Prostate gland (tissue), 2 donors: ENCODE measurements around the gene LRRC4C. TPM values are rescaled to one million over a fixed set of nuclear protein-coding genes. Genes with fewer than 3 reads are reported as not detected.

Experiments used
- DNase-seq: peaks from one replicate; pipeline ENCODE4 v3.0.0-alpha.2; 2019; ENCODE audit warnings: low spot score
- H3K27ac ChIP-seq, 2 donors: fragments of 200-600 bp; sonication (generic); 2 replicates each; pipeline ENCODE4 v1.5.1; 2017 to 2019
- H3K27me3 ChIP-seq: fragments of 200-600 bp; sonication (generic); replicated peaks from 2 replicates; pipeline ENCODE4 v1.5.1; 2019; ENCODE audit not compliant: insufficient read depth
- H3K36me3 ChIP-seq, 2 donors: fragments of 200-600 bp; sonication (generic); 1 replicate in 1 of 2; 2 replicates in 1 of 2; pipeline versions ENCODE4 v1.5.1 to v1.8.1; 2017 to 2019
- H3K4me1 ChIP-seq: fragments of 200-600 bp; sonication (generic); replicated peaks from 2 replicates; pipeline ENCODE4 v1.5.1; 2019
- H3K4me3 ChIP-seq, 2 donors: fragments of 200-600 bp; sonication (generic); 2 replicates each; pipeline ENCODE4 v1.5.1; 2017 to 2019
- H3K9me3 ChIP-seq: fragments of 200-600 bp; sonication (generic); 2 replicates; pipeline ENCODE4 v1.5.1; 2017
- POLR2A ChIP-seq: fragments of 450-650 bp; IDR thresholded peaks from one replicate; pipeline ENCODE4 v1.6.1; 2016; ENCODE audit warnings: antibody characterized with exemption, mild to moderate bottlenecking
- POLR2AphosphoS5 ChIP-seq: sonication (generic); formaldehyde crosslinking; IDR thresholded peaks from one replicate; pipeline ENCODE4 v1.6.1; 2017; ENCODE audit warnings: antibody characterized with exemption
- WGBS: methylation state at CpG from one replicate; pipeline ENCODE4 v1.1.5; 2018; 5-methylcytosine and 5-hydroxymethylcytosine counted together
- intact Hi-C: fragments of 100-400 bp; cut with DNase I; formaldehyde crosslinking; loops from one replicate; pipeline ENCODE4 v1.14.2; 2022
- total RNA-seq, 2 donors: library from RNA; depleted of rRNA; stranded (reverse); fragments of >200 nt; gene quantifications; one replicate each; pipeline ENCODE4 v1.1.0, GENCODE V29; 2016
- TF ChIP-seq, protein P1 (sequence below), 4 experiments: fragments of 200-600 bp in 2 of 4; fragments of 450-650 bp in 2 of 4; sonication (generic) in 2 of 4; IDR thresholded peaks; 1 replicate in 3 of 4; 2 replicates in 1 of 4; pipeline ENCODE4 v1.5.1; 2016 to 2019; ENCODE audit warnings: antibody characterized with exemption in 4 of 4, mild to moderate bottlenecking in 2 of 4, moderate library complexity in 2 of 4

The LRRC4C gene
- total RNA-seq, 2 donors from 2014 or later, result 0.28 TPM; not detected in 1

DNA sequence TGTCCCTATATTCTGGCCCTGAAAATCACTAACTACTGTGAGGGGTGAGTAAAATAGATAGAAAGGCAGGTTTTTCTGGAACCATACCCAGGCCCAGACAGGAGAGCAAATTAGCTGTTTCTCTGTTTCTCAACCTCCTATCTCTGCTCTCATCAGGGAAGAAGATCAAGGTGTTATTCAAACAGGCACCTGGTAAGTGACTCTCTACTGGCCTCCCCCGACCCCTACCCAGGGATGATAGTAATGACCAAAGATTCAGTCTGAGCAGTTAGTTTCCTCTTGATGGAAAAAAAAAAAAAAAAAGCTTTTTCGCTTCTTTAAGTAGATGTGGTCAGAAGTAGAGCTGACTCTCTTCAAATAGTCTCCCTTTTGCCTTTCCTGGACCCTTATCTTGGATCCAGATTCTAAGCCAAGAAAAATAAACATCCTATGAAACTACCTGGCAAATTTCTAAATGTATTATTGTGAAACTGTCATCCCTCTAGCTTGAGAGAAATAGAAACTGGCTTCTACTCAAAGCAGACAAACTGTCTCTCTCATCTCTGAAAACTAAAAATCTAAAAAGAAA lies 9.9 kb downstream of the LRRC4C start:
- intact Hi-C loops, result no loop called here
- no peak overlapping the region for H3K4me3 ChIP-seq
- H3K4me1 ChIP-seq, result no peaks in the 10 kb centered on the region
- H3K27me3 ChIP-seq, result no peaks in the 10 kb centered on the region
- no peak overlapping the region for H3K27ac ChIP-seq
- TF ChIP-seq POLR2AphosphoS5, result no peak
- TF ChIP-seq POLR2A, result no peak
- TF ChIP-seq, protein P1, sequence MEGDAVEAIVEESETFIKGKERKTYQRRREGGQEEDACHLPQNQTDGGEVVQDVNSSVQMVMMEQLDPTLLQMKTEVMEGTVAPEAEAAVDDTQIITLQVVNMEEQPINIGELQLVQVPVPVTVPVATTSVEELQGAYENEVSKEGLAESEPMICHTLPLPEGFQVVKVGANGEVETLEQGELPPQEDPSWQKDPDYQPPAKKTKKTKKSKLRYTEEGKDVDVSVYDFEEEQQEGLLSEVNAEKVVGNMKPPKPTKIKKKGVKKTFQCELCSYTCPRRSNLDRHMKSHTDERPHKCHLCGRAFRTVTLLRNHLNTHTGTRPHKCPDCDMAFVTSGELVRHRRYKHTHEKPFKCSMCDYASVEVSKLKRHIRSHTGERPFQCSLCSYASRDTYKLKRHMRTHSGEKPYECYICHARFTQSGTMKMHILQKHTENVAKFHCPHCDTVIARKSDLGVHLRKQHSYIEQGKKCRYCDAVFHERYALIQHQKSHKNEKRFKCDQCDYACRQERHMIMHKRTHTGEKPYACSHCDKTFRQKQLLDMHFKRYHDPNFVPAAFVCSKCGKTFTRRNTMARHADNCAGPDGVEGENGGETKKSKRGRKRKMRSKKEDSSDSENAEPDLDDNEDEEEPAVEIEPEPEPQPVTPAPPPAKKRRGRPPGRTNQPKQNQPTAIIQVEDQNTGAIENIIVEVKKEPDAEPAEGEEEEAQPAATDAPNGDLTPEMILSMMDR (IDR thresholded peaks at IDR 0.05), result no peak
- H3K9me3 ChIP-seq, result no peaks in the 10 kb centered on the region
- no peaks in the 10 kb centered on the region for H3K36me3 ChIP-seq
- DNase-seq, result no peak
- 55% methylated on average over 2 of the region's 2 CpGs for WGBS

DNA sequence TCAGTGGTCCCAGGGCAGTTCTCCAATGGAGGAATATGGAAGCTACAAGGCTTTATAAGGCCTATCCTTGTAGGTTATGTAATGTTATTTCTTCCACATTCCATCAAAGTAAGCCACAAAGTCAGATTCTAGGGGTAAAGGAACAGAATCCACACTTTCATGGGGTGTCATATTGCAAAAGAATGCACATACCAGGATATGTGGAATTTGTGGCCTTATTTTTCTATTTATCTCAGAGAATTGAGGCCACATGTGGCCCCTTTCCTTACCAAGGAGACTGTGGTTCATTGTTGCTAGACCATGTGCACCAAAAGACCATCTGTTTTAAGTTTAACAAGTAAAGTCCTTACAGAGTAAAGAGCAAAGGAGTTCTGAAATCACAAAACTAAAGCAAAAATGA lies 12.9 kb downstream of the LRRC4C start:
- Histone ChIP-seq H3K27ac (no peak overlapping the region), H3K4me3 (no peak overlapping the region), H3K4me1 (no peaks in the 10 kb centered on the region), H3K9me3 (no peaks in the 10 kb centered on the region), H3K36me3 (no peaks in the 10 kb centered on the region), H3K27me3 (no peaks in the 10 kb centered on the region)
- TF ChIP-seq, protein P1 (IDR thresholded peaks at IDR 0.05), result no peak
- TF ChIP-seq POLR2AphosphoS5 (no peak), POLR2A (no peak)
- DNase-seq, result no peak
- intact Hi-C loops, result no loop called here

DNA sequence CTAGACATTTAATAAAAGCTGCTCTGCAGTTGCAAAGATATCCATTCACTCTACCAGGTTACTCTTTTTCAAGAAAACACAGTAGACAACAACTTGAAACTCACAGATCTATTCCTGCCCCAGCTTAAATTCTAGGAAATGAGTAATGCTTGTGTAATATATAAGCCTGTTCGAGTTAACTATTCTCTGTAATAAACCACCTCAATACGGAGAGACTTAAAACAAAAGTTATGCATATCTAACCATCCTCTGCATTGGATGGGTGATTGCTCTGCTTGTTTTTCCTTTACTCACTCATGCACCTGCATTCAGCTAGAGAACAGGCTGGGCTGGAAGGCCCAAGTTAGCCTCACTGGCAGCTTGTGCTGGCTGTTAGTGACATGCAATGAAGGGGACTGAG lies 13.3 kb downstream of the LRRC4C start:
- Histone ChIP-seq H3K36me3 (no peaks in the 10 kb centered on the region), H3K27me3 (no peaks in the 10 kb centered on the region), H3K9me3 (no peaks in the 10 kb centered on the region), H3K4me1 (no peaks in the 10 kb centered on the region), H3K27ac (no peak overlapping the region), H3K4me3 (no peak overlapping the region)
- no peak for TF ChIP-seq POLR2AphosphoS5
- no peak for TF ChIP-seq POLR2A
- TF ChIP-seq, protein P1 (IDR thresholded peaks at IDR 0.05), result no peak
- WGBS, result 62% methylated on average over 2 of the region's 2 CpGs
- intact Hi-C loops, result no loop called here
- no peak for DNase-seq

DNA sequence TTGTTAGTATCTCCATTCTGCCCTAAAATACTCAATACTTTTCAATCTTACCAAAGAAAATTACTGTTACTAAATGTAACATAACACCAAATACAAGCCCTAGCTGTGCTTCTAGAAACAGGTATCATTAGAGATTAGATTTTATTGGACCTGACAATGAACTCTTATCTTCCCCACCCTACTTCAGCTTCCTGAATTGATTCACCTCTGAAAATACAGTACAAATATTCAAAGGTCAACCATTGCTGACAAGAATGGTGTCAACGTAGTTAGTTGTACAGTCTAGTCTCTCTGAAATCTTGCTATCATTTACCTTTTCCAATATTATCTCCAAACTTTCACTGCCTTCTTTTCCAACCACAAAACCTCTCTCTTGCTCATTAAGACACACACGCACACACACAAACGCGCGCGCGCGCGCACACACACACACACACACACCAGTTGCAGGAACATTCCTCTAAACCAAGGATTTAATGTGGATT lies 22.4 kb downstream of the LRRC4C start:
- Histone ChIP-seq H3K27me3 (no peaks in the 10 kb centered on the region), H3K27ac (no peak overlapping the region), H3K4me1 (no peaks in the 10 kb centered on the region), H3K4me3 (no peak overlapping the region), H3K9me3 (no peaks in the 10 kb centered on the region), H3K36me3 (no peaks in the 10 kb centered on the region)
- WGBS, result 56% methylated on average over 9 of the region's 9 CpGs
- intact Hi-C loops, result no loop called here
- DNase-seq, result no peak
- TF ChIP-seq POLR2AphosphoS5, result no peak

DNA sequence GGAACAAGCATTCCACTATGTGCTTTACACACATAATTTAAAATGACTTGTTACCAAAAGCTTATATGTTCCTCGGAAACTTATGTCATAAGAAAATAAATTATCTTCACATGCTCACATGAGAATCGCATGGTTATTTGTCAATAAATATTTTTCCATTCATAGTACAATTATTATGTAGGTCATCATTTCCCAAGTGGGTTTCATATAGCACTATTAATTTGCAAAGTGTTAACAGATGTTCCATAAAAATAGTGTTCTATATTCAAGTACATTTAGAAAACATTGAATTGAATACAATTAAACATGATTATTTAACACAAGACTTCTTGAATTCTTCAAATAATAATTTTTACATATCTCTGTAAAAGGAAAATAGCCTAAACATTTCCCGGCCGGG lies 23.9 kb downstream of the LRRC4C start:
- 86% methylated on average over 4 of the region's 4 CpGs for WGBS
- H3K36me3 ChIP-seq, result no peaks in the 10 kb centered on the region
- intact Hi-C loops, result no loop called here

More for the DNA sequence above, 23.9 kb downstream of the LRRC4C start:
- Histone ChIP-seq H3K9me3 (no peaks in the 10 kb centered on the region), H3K4me1 (no peaks in the 10 kb centered on the region), H3K27me3 (no peaks in the 10 kb centered on the region), H3K4me3 (no peak overlapping the region), H3K27ac (no peak overlapping the region)
- TF ChIP-seq, protein P1 (IDR thresholded peaks at IDR 0.05), result no peak
- no peak for TF ChIP-seq POLR2A
- no peak for TF ChIP-seq POLR2AphosphoS5
- DNase-seq, result no peak
